ENCODE results near the gene FGF14. TPM values are rescaled to one million over a fixed set of nuclear protein-coding genes. Genes with fewer than 3 reads are reported as not detected.
"Not testable (repeated sequence)": the region's sequence is repeated elsewhere in the genome, so short reads cannot be mapped to it uniquely, and the experiment has no call there.

The FGF14 gene
- total RNA-seq, 1 experiment from 2014 or later: not detected

- no peak for DNase-seq (ENCODE audit: low read depth)
Measured at GRCh38 chr13:101868585-101869469, 533.0 kb downstream of the FGF14 start.

DNA sequence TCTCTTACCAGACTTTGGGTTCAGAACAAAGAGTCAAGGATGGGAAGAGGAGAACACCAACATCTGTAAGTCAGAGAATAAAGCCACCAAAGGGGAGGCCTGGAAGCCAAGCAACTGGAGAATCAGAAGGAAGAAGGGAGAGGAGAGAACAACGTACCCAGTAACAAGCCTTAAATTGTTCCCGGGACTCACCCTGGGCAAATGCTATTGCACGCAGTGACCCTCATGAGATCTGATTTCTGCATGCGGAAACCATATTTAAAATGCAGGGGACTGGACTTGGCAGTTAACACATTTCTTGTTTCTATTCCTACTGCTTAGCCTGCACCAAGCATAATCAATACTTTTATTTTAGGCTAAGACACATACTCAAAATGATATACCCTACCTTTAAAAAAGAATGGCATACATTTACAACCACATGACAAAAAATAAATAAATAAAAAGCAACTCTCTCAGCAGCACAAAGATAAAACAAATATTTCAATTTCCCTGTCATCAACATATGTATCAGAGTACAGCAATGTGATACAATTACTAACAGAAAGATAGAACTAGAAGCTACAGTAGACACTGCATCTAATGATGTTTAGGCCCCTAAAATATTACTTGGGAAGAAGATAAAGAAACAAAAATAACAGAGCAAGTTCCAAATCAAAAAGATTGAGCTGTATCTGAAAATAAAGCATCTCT is 534.8 kb downstream of the FGF14 start:
- DNase-seq (ENCODE audit: low read depth): no peak

- no peak for DNase-seq (ENCODE audit: low read depth)
Measured at GRCh38 chr13:101858860-101859259, 543.0 kb downstream of the FGF14 start.

GRCh38 chr13:101846701-101847100 is 555.1 kb downstream of the FGF14 start:
- DNase-seq (ENCODE audit: low read depth): no peak

DNA sequence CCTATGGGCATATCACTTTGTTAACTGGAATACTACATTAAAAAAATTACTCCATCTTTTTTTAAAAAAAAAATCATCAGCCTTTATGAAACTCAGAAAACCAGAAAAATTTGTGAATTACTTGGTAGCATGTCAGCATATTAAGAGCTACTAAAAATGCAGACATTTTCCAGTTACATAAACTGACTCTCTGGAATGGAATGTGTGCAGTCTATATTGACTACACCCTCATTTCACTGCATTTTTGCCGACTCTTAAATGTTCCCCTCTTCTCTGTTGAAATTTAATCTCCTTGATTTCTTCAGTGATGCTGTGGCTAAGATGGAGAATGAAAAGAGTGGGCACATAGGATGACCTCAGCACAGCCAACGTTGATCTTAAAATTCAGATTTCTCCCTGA is 555.6 kb downstream of the FGF14 start:
- no peak for DNase-seq (ENCODE audit: low read depth)

DNA sequence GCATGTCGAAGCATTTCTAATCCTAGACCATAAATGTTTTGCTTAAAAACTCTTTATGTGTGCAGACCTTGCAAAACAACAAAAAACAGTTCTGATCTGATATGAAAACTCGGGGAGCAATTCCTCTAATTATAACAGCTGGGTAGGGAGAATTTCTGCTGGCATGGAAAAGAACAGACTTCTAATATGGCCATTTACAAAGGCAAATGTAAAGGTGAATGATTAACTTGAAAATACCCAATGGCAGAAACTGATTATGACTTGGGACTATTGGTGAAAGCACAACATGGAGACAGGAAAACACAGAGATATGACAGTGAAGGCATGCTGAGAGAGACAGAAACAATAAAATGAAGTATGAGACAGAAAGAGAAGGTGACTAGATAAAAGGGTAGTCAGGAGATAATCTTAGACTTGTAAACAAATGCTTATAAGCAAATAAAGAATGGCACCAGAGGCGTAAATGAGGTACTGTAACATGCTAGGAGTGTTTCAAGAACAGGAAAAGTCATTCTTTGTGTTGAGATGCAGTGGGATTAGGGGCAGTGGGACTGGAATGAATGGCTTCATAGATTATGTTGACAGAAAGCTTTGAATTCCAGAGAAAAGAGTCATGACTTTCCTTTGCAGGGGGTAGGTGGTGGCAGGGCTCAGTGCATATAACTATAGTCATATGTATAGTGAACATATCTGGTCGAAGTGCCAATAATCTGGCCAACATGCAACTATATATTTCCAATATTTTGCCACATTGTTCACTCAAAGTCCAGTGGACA is 556.4 kb downstream of the FGF14 start:
- peak; percentile 15 for DNase-seq (ENCODE audit: low read depth)

GRCh38 chr13:101841698-101842097 is 560.1 kb downstream of the FGF14 start:
- DNase-seq (ENCODE audit: low read depth): no peak

DNA sequence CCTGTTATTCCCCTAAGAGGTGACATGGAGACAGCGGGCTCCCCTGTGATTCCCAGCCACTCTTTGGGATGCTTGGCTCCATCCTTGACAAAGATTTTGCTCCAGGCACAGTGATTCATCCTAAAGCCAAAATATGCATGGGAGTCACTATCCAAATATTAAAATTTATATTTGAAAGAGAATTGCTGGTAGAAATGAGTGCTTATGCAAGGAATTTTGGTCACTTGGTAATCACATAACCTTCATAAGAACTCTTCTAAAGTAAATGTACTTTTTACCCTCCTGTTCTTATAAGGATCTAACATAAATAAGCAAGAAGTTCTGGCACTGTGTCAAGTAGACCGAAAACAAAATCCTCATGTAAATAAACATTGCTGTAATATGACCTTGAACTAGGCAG is 563.5 kb downstream of the FGF14 start:
- DNase-seq (ENCODE audit: low read depth): peak; percentile 32

DNA sequence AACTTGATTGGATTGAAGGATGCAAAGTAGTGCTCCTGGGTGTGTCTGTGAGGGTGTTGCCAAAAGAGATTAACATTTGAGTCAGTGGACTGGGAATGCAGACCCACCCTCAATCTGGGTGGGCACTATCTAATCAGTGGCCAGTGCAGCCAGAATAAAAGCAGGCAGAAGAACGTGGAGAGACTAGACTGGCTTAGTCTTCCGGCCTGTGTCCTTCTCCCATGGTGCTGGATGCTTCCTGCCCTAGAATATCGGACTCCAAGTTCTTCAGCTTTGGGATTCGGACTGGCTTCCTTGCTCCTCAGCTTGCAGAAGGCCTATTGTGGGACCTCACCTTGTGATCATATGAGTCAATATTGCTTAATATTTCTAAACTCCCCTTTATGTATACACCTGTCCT is 564.1 kb downstream of the FGF14 start:
- not testable (repeated sequence) for DNase-seq (ENCODE audit: low read depth)

- DNase-seq (ENCODE audit: low read depth): no peak
Measured at GRCh38 chr13:101837288-101837687, 564.6 kb downstream of the FGF14 start.

DNA sequence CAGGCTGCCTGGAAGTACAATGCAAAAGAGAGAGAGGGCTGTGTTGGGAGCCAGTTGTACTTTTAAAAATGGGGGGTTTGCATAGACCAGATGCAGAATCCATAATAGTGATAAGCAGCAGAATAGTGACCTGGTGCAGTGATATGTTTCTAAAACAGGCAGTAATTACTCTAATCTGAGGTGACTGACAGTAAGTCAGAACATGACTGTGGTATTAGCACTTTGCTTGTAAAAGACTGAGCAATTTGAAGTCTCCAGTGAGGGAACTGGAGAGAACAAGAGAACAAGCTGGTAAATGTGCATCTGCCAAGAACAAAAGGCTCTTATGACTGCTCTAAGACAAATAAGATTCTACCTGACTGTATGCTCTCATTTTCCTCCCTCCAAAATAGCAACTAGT is 565.9 kb downstream of the FGF14 start:
- DNase-seq (ENCODE audit: low read depth): no peak

- no peak for DNase-seq (ENCODE audit: low read depth)
Measured at GRCh38 chr13:101833671-101834070, 568.2 kb downstream of the FGF14 start.

DNA sequence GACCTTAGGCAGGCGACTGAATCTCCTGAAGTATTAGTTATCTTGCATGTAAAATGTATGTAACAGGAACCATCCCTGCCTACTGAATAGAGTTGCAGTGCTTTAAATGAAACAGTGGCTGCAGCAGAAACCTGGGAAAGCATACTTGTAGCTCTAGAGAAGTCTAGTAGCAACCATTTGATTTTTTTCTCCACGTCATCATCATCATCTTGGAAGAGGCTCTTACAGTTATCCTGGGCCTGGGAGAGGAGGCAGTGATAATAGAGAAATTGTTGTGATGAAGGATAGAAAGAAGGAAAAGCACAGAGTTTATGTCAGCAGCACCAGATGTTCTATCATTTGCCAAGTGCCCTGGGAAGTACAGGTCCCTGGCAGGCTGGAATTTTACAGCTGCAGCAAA is 571.8 kb downstream of the FGF14 start:
- DNase-seq (ENCODE audit: low read depth): no peak

DNA sequence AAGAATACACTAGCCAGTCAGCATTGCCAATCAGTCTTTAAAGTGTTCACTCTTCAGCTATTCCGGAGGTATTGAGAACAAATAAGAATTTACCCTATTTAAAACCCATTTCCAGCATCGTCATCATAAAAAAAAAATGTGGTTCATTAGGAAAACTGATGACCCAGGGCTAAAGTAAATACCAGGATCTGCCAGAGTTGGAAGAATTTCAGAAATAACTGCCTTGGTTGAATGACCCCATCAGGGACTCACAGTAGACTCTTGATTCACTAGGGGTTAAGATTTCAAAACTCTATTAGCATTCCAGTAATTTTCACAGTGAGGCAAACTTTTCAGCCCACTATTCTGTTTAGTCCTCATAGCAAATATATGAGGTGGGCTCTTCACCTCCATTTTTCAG is 572.4 kb downstream of the FGF14 start:
- no peak for DNase-seq (ENCODE audit: low read depth)

GRCh38 chr13:101828119-101828518 is 573.7 kb downstream of the FGF14 start:
- DNase-seq (ENCODE audit: low read depth): no peak

DNA sequence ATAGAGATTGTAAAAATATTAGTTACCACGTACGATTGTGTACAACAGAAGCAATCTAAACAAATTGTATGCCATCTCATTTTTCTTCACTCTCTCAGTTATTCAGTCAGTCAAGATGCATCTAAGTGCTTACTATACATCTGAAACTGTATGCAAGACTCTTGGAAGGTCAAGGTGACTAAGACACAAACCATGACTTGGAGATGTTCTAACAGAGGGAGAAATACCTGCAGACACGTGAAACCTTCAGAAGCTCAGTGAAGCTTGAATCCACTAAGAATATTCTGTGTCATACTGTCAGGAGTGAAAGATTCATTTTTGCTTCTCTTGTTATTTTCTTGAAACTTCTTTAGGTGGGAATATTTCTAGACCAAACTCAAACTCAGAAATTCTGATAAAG is 584.0 kb downstream of the FGF14 start:
- DNase-seq (ENCODE audit: low read depth): no peak

- DNase-seq (ENCODE audit: low read depth): no peak
Measured at GRCh38 chr13:101811881-101812280, 590.0 kb downstream of the FGF14 start.

GRCh38 chr13:101811284-101811839 is 590.5 kb downstream of the FGF14 start:
- no peak for DNase-seq (ENCODE audit: low read depth)

DNA sequence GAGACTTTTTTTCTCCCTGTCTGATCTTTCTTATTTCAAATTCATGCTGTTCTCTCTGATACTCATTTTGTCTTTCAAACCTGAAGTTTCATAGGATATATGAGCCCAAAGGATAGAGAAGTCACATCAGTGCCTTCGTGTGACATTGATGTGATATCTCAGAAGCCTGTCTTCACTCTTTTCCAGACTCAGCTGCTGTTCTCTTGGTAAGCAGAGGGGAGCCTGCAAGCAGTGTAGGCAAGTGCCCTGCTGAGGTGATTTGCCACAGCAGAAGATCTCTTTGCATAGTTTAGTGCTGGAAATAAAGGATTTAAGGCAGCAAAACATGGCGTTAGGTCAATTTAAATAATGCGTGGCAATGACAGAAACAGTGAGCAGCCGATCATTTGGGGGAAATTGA is 602.7 kb downstream of the FGF14 start:
- no peak for DNase-seq (ENCODE audit: low read depth)

DNA sequence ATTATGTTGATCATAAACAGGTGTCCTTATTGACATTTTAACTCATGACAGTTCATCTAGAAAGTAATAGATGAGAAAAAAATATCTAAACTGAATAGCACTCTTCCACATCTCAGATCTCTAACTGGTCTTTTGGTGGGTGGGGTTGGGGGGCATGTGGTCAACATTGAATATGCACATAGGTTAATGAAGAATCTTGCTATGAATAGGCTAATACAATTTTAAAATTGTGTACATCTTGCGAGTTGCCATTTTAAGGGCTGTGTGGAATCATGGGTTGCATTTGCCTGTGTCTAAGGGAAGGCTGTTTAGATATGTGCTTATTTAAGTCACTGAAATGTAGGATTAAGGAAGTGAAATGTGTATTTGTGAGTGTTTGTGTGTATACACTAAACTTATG is 603.4 kb downstream of the FGF14 start:
- DNase-seq (ENCODE audit: low read depth): no peak

- DNase-seq (ENCODE audit: low read depth): no peak
Measured at GRCh38 chr13:101795460-101795859, 606.4 kb downstream of the FGF14 start.

- DNase-seq (ENCODE audit: low read depth): no peak
Measured at GRCh38 chr13:101795025-101795424, 606.8 kb downstream of the FGF14 start.

Measured in M059J (cell line).